GM21723 (cell line): ENCODE results near the gene KIF13A.
"Not testable (repeated sequence)": the region's sequence is repeated elsewhere in the genome, so short reads cannot be mapped to it uniquely, and the experiment has no call there.

ENCODE experiments used
- ATAC-seq: cut with Tn5 transposase; IDR thresholded peaks from one replicate; pipeline ENCODE4 v1.9.1; 2021; ENCODE audit warnings: mild to moderate bottlenecking, moderate library complexity; ENCODE audit not compliant: unreplicated experiment

Gene KIF13A

DNA sequence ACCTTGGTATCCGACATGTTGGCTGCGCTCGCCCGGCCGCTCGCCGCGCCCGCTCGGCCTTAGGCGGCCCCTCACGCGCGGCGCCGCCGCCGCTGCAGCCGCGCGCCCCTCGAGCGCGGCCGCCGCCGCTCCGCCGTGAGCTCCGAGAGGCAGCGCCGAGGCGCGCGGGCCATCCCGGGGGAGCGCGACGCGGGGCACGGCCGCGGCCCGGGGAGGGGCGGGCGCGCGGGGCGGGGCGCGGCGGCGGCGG lies at the start of gene KIF13A:
TSS of gene KIF13A (minus strand) at position 189 of the 250 bp plus-strand sequence. CDS start at position 17, 172 bp downstream.
- ATAC-seq: no peak

DNA sequence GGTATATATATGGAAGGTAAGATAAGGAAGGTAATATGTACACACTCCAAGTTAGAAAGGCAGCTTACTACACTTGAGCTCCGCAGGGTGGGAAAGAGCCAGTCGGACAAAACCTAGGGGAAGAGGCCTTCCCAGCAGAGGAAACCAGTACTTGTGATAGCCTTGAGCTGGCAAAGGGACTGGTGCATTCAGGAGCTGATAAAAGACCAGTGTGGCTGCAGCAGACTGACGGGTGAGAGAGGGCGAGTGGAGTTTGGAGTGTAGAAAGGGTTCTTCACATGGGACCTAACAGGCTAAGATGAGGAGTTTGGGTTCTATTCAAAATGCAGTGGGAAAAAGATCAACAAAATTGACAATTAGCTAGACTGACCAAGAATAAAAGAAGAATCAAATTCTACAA lies 49.3 kb upstream of the KIF13A start:
- ATAC-seq: no peak

DNA sequence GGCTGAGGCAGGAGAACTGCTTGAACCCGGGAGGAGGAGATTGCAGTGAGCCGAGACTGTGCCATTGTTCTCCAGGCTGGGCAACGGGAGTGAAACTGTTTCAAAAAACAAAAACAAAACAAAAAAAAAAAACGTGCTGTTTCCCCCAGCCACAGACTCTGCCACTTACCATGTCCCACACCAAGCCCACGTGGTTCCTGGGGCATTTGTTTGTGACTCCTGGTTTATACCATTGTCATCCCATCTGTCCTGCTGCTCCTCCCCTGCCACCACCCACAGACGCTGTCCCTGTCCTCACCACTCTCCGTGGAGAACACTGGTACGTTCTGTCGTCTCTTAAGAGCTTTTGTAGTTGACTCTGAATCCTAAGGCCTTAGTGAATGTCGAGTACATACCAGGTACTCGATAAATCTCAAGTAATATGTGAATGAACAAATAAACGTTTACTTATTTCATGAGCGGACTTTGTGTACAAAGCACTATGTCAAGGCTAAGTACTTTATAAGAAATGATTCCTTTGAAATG lies 48.0 kb upstream of the KIF13A start:
- ATAC-seq: no peak

DNA sequence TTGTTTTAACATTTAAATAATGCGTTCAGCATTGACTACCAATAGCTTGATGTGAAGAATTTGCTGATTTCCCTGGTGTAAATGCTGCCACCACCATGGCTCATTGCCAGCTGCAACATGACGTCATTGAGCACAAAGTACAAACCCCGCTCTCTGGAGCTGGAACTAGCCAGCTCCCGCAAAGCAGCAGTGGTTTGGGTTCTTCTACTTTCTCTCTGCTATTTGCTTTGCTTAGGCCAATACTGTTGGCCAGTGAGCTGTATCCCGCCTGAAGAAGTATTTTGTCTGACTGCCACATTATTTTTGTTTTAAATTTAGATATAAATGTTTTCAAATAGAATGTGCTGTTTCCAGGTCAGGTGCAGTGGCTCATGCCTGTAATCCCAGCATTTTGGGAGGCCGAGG lies 47.4 kb upstream of the KIF13A start:
- no peak for ATAC-seq

DNA sequence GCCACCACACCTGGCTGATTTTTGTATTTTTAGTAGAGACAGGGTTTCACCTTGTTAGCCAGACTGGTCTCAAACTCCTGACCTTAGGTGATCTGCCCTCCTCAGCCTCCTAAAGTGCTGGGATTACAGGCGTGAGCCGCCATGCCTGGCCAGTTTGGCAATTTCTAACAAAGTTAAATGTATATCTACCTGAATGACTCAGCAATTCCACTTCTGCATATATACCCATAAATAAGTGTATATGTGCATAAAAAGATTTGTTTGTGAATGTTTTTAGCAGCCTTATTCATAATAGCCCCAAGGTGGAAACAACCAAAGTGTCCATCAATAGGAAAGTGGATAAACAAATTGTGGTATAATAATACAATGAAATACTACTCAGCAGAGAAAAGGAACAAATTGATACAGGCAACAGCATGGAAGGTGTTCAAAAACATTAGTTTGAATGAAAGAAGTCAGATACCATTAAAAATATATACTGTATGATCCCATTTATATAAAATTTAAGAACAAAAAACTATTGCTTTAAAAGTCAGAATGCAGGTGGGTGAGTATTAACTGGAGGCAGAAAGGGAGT lies 44.3 kb upstream of the KIF13A start:
- no peak for ATAC-seq

DNA sequence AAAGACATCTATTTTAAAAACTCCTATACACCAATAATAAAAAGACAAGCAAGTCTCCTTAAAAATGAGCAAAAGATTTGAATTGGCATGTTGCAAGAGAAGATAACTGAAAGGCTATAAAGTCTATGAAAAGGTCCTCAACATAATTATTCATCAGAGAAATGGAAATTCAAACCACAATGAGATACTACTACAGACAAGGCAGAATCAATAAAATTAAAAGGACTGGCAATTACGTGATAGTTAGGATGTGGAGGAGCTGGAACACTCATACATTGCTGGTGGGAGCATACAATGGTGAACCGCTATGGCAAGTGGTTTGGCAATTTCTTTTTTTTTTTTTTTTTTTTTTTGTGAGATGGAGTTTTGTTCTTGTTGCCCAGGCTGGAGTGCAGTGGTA lies 43.8 kb upstream of the KIF13A start:
- ATAC-seq: no peak

DNA sequence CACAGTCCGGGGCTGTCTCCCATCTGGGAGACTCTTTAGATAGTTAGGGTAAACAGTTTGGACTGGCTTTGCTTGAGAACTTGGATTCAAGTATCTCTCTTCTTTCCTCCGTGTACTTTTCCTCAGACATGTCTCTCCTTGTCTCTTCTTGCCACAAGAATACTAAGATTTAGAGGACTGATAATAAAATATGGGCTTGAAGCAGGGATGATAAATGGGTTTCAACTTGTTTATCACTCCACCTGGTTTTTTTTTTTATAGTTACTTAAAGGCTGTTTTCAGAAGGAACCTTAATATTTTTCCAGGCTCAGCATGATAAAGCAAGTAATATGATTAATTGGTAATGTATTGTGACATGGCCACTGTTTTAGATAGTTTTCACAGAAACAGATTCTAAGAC lies 40.9 kb upstream of the KIF13A start:
- ATAC-seq: no peak

DNA sequence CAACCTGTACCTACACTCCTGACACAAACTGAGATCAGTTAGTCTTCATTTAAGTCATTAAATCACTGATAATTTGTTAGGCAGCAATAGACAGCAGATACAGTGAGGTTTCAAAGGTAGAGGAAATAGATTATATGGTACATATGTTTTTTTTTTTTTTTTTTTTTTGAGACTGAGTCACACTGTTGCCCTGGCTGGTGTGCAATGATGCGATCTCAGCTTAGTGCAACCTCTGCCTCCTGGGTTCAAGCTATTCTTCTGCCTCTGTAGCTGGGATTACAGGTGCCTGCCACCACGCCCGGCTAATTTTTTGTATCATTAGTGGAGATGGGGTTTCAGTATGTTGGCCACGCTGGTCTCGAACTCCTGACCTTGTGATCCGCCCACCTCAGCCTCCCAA lies 38.2 kb upstream of the KIF13A start:
- no peak for ATAC-seq

DNA sequence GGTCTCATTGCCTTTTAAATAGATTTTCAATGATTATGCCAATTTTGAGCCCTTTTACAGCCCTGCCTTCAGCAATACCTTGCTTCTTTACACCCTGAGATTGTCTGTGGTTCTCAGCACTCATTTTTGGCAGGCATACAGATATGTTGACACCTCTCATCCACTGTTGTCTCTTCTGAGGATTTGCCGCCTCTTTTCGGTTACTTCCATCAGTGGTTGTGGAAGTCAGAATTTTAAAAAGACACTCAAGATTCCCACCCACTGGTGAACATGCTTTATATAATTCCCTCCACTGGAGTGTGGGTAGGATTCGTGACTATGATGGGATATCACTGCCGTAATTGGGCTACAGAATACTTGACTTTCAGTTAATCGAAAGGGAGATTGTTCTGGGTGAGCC lies 37.4 kb upstream of the KIF13A start:
- no peak for ATAC-seq

DNA sequence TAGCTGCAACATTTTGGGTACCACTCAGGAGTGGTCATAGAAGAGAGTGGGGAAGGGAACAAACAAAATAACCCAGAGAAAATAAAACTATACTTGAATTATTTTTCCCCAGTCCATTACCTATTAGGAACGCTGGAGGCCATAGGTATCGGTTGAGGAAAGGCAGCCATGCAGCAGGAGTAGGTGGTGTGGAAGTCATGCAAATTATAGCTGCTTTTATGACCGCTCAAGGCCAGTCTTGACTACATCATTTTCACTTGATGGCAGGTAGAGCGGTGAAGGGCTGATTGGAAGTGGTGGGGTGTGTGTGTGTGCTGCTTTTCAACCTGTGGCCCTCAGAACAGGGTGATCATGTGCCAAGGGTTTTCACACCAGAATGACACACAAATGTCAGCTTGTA lies 36.5 kb upstream of the KIF13A start:
- ATAC-seq: no peak

DNA sequence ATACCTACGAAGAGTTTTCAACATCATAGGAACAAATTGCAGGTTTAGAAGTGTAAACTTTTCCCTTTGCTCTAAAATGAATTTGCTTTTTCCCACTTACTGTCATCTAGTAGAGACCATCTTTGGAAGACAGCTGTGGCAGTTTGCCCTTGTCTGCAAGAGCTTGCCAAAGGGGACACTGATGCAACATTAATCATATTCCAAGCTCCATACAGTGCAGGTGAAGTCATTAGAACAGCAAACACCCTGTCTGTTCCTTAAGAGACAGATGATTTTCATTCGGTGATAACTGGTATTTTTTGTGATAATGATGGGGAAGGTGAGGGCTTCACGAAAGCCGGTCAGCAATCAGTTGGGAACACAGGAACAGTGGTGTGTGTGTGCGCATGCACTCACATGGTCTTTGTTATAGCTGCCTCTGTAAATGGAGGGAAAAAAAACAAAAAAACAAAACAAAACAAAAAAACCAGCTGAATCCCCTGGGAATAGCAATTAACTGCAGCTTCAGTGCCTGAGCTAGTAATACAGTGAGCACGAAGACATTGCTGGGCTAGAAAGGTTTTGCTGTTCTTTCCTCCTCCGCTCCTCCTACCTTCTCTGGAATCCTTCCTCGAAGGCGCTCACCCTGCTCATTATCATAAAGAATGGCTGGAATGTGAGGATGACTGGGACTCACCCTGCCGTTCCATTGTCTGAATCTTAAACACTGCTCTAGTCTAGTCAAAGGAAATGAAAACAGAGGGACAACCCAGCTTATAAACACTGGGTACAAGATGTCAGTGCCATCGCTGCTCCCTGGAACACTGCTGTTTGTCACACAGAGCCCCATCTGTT lies 35.2 kb upstream of the KIF13A start:
- no peak for ATAC-seq

DNA sequence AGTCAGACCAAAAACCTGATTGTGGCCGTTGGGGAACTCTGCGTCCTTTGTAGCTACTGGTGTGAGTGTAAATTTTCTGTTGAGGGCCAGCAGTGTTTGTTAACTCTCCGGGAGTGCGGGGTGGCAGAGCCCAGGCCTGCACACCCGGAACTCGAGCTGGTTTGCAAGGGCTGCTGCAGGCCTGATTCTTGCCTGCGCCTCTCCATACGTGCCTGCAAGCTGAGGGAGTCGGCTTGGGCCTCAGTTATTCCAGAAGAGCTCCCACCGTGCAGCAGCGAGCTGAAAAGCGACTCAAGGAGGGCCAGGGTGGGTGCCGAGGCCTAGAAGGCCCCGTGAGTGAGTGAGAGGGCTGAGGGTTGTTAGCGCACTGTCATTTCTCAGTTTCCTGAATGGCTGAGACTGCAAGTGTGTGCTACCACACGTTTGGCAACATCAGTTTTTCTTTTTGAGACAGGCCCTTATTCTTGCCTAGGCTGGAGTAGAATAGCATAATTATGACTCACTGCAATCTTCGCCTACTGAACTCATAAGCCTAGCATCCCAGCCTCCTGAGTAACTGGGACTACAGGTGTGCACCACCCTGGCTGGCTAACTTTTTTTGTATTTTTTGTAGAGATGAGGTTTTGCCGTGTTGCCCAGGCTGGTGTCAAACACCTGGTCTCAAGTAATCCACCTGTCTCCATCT lies 33.9 kb upstream of the KIF13A start:
- no peak for ATAC-seq

DNA sequence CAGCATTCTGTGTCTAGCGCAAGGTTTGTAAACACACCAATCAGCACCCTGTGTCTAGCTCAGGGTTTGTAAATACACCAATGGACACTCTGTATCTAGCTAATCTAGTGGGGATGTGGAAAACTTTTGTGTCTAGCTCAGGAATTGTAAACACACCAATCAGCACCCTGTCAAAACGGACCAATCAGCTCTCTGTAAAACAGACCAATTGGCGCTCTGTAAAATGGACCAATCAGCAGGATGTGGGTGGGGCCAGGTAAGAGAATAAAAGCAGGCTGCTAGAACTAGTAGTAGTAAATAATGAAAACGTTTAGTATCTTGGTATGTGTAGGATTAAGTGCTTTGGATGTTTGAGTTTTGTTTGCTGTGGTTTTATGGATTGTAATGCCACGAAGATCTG lies 33.1 kb upstream of the KIF13A start:
- not testable (repeated sequence) for ATAC-seq

DNA sequence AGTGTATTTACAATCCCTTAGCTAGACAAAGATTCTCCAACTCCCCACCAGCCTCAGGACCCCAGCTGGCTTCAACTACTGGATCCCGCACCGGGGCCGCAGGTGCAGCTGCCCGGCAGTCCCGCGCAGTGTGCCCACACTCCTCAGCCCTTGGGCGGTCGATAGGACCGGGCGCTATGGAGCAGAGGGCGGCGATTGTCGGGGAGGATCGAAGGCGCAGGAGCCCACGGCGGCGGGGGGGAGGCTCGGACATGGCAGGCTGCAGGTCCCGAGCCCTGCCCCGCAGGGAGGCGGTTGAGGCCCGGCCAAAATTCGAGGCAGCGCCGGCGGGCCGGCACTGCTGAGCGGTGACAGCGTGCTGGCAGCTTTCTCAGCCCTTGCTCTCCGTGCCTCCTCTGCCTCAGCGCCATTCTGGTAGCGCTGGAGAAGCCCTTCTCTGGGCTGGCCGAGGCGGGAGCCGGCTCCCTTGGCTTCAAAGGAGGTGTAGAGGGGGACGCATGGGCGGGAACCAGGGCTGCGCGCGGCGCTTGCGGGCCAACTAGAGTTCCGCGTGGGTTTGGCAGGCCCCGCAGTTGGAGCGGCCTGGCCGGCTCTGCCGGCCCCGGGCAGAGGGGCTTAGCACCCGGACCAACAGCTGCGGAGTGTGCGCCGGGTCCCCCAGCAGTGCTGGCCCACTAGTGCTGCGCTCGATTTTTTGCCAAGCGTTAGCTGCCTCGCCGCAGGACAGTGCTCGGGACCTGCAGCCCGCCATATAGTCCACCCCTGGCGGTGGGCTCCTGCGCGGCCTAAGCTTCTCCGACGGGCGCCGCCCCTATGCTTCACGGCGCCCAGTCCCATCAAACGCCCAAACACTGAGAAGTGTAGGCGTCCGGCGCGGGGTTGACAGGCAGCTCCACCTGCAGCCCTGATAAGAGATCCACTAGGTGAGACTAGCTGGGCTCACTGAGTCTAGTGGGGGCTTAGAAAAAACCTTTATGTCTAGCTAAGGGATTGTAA lies 32.4 kb upstream of the KIF13A start:
- no peak for ATAC-seq

DNA sequence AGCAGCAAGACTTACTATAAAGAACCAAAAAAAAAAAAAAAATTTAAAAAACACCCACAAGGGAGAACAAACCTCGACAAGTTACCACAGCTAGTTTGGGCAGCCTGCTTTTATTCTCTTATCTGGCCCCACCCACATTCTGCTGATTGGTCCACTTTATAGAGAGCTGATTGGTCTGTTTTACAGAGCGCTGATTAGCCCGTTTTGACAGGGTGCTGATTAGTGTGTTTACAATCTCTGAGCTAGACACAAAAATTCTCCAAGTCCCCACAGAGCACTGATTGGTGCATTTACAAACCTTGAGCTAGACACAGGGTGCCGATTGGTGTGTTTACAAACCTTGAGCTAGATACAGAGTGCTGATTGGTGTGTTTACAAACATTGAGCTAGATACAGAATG lies 31.7 kb upstream of the KIF13A start:
- ATAC-seq: not testable (repeated sequence)

DNA sequence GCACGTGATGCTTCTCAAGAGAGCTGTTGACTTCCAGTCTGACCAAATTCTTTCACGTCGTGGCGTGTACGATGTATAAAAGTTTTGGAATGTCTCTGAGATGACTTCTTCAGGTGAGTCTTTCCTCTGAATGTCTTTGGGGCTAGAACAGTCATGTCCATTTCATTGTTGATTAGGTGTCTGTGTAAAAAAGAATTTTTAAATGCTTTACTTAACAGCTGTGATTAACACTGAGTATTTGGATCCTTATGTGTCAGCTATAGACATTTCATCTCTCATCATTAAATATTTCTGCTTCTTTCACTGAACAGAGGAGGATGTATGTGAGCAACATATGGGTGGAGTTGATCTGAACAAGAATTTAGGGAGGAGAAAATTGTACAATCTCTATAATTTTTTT lies 29.3 kb upstream of the KIF13A start:
- no peak for ATAC-seq

DNA sequence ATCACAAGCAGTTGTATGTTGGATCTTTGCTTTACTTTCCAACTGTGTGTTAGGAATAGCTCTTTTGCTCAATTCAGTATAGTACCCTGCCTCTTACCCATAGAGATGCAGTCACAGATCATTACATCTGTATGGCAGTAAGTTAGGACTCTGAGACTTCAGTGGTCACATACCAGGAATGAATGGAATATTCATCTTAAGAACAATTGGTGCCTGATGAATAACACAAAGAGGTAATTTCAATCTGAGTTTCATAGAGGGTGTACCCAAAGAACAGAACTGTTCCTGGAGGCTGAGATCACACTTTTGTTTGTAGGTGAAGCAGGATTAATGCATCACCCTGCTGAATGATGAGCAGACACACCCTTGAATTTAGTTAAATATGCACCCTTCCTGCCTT lies 28.7 kb upstream of the KIF13A start:
- no peak for ATAC-seq

DNA sequence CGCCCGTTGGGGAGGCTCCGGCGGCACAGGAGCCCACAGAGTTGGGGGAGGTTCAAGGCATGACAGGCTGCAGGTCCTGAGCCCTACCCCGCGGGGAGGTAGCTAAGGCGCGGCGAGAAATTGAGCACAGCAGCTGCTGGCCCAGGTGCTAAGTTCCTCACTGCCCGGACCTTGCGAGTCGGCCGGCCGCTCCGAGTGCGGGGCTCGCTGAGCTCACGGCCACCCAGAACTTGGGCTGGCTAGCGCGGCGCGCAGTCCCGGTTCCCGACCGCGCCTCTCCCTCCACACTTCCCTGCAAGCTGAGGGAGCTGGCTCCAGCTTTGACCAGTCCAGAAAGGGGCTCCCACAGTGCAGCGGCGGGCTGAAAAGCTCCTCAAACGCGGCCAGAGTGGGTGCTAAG lies 23.9 kb upstream of the KIF13A start:
- ATAC-seq: no peak

DNA sequence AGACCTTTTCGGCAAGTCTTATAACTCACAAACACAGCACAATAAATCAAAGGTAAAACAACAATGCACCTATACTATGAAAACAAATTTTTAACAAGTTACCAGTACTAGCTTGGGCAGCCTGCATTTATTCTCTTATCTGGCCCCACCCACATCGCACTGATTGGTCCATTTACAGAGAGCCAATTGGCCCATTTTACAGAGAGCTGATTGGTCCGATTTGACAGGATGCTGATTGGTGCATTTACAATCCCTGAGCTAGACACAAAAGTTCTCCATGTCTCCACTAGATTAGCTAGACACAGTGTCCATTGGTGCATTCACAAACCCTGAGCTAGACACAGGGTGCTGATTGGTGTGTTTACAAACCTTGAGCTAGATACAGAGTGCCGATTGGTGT lies 23.1 kb upstream of the KIF13A start:
- not testable (repeated sequence) for ATAC-seq

DNA sequence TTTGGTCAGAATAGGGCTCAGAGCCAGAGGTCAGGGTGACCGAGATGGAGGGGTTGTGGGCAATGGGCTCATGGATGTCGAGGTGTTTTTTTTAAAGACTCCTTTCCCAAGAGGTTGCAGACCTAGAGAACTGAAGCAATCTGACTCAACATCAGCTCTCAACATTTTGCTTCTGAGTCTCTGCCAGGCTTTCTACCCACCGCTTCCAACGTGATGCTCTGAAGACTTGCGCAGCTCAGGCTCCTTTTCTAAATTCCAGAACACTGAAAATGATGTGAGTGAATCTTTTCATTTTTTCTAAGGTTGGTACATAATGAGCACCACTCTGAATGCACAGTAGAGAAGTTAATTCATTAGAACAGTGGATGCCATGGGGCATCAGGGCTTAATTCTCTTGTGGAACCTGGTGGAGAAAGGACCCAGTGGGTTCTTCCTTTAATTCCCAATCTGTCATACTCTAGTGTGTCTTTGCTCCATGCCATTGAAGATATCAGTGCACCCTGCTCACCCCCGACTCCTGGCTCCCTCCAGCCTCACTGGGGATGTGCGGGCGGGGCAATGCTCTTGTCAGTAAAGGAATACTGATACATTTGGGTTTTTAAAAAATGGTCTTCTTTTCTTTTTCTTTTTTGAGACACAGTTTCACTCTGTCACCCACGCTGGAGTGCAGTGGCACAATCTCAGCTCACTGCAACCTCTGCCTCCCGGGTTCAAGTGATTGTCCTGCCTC lies 17.0 kb upstream of the KIF13A start:
- ATAC-seq: no peak
